Heart left ventricle (tissue), 13 donors: Measurements from ENCODE around the gene ANO4.

Experiments
- POLR2A ChIP-seq, 2 donors: fragments of 450-650 bp; IDR thresholded peaks; one replicate each; pipeline ENCODE4 v1.6.1; 2017; ENCODE audit warnings: antibody characterized with exemption in 2 of 2, mild to moderate bottlenecking in 2 of 2, moderate library complexity in 2 of 2
- TF ChIP-seq, protein P1 (sequence below), 12 donors: fragments of 200-600 bp; sonication (generic) in 4 of 12; IDR thresholded peaks; one replicate each; pipeline versions ENCODE4 v1.5.0 to v1.8.0; 2018 to 2022; ENCODE audit warnings: antibody characterized with exemption in 12 of 12, mild to moderate bottlenecking in 5 of 12
- donor health status: ischemic (EF 13 %, LVEDD 7.1; RV severe dilation, severe dysfunction).
- donor health status: DM: no; HTN: yes; CAD: no.
- donor health status: DM: no; HTN: no; CAD: no.
- donor health status: ischemic (EF 25% LVEDD 6.9; RV normal size, moderate dysfunction).
- donor health status: ischemic (EF 25% LVEDD 5.7; RV mildly dilated, moderate dysfunction).
- donor health status: ischemic (EF 35%, LVEDD 5.7; RV mildly dilated, moderate dysfunction).
- donor health status: nonischemic (EF 11% LVEDD 7.7; RV severe dilation, severe dysfunction).
- donor health status: DM: yes; HTN: yes; CAD: no.
- donor health status: PGD.
- donor health status: ischemic (EF 29% LVEDD 5.4; RV normal size, mild dysfunction).
- donor health status: nonischemic (EF 23%, LVEDD 6.1; RV moderate dilation, normal function).

DNA sequence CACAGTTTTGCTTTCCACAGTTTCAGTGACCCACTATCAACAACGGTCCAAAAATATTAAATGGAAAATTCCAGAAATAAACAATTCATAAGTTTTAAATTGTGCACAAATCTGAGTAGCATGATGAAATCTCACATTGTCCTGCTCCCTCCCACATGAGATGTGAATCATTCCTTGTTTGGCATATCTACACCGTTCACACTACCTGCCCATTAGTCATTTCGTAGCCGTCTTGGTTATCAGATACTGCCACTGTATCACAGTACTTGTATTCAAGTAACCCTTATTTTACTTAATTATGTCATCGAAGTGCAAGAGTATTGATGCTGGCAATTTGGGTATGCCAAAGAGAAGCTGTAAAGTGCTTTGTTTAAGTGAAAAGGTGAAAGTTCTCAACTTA lies 270.1 kb downstream of the ANO4 start:
- no peak for TF ChIP-seq POLR2A (IDR thresholded peaks at IDR 0.05)
- TF ChIP-seq, protein P1, sequence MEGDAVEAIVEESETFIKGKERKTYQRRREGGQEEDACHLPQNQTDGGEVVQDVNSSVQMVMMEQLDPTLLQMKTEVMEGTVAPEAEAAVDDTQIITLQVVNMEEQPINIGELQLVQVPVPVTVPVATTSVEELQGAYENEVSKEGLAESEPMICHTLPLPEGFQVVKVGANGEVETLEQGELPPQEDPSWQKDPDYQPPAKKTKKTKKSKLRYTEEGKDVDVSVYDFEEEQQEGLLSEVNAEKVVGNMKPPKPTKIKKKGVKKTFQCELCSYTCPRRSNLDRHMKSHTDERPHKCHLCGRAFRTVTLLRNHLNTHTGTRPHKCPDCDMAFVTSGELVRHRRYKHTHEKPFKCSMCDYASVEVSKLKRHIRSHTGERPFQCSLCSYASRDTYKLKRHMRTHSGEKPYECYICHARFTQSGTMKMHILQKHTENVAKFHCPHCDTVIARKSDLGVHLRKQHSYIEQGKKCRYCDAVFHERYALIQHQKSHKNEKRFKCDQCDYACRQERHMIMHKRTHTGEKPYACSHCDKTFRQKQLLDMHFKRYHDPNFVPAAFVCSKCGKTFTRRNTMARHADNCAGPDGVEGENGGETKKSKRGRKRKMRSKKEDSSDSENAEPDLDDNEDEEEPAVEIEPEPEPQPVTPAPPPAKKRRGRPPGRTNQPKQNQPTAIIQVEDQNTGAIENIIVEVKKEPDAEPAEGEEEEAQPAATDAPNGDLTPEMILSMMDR (IDR thresholded peaks at IDR 0.05), result no peak
